ENCODE data around the gene AIFM1.

The AIFM1 gene

DNA sequence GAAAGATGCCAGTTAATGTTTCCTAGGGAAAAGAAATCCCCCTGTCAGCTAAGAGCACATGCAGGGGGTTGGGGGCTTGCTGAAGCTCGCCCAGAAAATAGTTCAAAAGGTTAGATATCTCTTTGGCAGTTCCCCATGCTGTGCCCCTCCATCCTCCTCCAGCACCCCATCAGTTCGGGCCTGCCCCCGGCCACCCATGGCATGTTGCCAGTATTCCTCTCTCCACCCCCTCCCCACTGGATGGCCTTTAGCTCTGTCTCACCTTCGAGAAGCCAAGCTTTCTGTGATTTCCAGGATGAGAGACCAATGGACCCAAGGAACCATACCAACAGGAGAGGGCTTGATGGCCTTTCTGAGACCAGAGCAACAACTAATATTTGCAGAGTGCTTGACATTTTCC, 11.3 kb upstream of the AIFM1 start (continued):
- TF ChIP-seq, protein P1, sequence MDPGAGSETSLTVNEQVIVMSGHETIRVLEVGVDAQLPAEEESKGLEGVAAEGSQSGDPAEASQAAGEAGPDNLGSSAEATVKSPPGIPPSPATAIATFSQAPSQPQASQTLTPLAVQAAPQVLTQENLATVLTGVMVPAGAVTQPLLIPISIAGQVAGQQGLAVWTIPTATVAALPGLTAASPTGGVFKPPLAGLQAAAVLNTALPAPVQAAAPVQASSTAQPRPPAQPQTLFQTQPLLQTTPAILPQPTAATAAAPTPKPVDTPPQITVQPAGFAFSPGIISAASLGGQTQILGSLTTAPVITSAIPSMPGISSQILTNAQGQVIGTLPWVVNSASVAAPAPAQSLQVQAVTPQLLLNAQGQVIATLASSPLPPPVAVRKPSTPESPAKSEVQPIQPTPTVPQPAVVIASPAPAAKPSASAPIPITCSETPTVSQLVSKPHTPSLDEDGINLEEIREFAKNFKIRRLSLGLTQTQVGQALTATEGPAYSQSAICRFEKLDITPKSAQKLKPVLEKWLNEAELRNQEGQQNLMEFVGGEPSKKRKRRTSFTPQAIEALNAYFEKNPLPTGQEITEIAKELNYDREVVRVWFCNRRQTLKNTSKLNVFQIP (CRISPR knock-in tag; IDR thresholded peaks at IDR 0.05; ENCODE audit: borderline replicate concordance, low read depth), result no peak
- TF ChIP-seq CREB5 (CRISPR knock-in tag; IDR thresholded peaks at IDR 0.05; ENCODE audit: low read depth), result no peak
- TF ChIP-seq BACH2 (CRISPR knock-in tag; IDR thresholded peaks at IDR 0.05; ENCODE audit: borderline replicate concordance), result no peak
- TF ChIP-seq ISL1 (CRISPR knock-in tag; IDR thresholded peaks at IDR 0.05), result no peak

DNA sequence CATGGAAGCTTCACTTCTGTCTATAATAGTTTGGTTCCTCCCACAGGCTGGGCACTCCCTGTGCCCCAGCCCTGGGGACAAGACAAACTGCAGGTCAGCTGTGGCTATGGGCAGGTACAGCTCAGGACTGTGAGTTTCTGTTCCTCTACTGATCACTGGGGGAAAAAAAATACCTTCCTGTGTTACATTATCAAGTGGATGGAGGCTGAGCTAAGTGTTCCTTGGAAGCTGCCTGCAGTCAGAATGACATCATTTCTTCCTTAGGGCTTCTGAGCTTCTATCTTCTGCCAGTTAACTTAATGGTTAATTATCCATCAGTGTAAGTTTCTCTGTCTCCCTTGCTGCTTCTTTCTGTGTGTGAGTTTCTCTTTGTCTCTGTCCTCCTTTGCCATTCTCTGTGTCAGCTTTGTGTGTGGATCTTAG, 10.7 kb upstream of the AIFM1 start:
- TF ChIP-seq ZNF8 (CRISPR knock-in tag; IDR thresholded peaks at IDR 0.05) (no peak), ISL1 (CRISPR knock-in tag; IDR thresholded peaks at IDR 0.05) (no peak), ESRRG (CRISPR knock-in tag; IDR thresholded peaks at IDR 0.05) (no peak)
- TF ChIP-seq, protein P2, sequence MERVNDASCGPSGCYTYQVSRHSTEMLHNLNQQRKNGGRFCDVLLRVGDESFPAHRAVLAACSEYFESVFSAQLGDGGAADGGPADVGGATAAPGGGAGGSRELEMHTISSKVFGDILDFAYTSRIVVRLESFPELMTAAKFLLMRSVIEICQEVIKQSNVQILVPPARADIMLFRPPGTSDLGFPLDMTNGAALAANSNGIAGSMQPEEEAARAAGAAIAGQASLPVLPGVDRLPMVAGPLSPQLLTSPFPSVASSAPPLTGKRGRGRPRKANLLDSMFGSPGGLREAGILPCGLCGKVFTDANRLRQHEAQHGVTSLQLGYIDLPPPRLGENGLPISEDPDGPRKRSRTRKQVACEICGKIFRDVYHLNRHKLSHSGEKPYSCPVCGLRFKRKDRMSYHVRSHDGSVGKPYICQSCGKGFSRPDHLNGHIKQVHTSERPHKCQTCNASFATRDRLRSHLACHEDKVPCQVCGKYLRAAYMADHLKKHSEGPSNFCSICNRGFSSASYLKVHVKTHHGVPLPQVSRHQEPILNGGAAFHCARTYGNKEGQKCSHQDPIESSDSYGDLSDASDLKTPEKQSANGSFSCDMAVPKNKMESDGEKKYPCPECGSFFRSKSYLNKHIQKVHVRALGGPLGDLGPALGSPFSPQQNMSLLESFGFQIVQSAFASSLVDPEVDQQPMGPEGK (CRISPR knock-in tag; IDR thresholded peaks at IDR 0.05; ENCODE audit: borderline replicate concordance), result no peak
- no peak for ATAC-seq

GRCh38 chrX:130174937-130175336, 9.3 kb upstream of the AIFM1 start:
- TF ChIP-seq ZC3H10 (CRISPR knock-in tag; IDR thresholded peaks at IDR 0.05) (no peak), ARNTL (CRISPR knock-in tag; IDR thresholded peaks at IDR 0.05; ENCODE audit: borderline replicate concordance, low read depth) (no peak), TOX (CRISPR knock-in tag; IDR thresholded peaks at IDR 0.05; ENCODE audit: borderline replicate concordance) (no peak), TCF4 (CRISPR knock-in tag; IDR thresholded peaks at IDR 0.05; ENCODE audit: borderline replicate concordance) (no peak)

DNA sequence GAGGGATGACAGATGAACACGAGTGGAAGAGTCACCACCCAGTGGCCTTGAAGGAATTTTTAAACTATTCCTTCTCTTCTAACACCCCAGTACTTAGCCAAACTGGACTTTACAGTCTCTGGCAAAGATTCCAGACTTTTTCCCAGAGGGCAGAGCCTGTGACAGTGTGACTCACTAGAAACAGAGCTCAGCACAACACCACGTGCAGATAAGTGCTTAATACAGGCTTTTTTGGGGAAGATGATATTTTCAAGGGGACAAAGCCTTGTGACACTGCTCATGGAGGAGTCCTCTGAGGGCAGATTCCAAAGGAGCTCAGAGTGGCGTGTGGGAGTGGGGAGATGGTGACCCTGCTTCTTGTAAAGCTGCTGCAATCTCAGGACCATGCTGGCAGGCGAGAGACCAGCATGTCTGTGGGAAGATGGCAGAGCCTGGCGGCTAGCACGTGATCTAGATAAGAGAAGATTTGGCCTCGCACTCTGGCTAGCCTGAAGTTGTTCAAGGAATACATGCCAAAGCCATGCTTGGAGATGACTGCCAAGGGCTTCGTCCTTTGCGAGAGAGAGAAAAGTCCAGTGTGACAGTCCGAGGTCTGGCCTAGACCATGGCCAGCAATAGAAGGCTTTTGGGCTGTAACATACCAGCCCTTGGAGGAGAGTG, 8.5 kb upstream of the AIFM1 start:
- TF ChIP-seq ZNF565 (CRISPR knock-in tag; conservative IDR thresholded peaks at IDR 0.05; ENCODE audit: low read depth), result no peak
- TF ChIP-seq ARNTL (CRISPR knock-in tag; IDR thresholded peaks at IDR 0.05; ENCODE audit: borderline replicate concordance, low read depth), result no peak
- TF ChIP-seq, protein P2 (CRISPR knock-in tag; IDR thresholded peaks at IDR 0.05; ENCODE audit: borderline replicate concordance), result no peak
- no peak for TF ChIP-seq ESRRG (CRISPR knock-in tag; IDR thresholded peaks at IDR 0.05)
- TF ChIP-seq ZNF8 (CRISPR knock-in tag; IDR thresholded peaks at IDR 0.05), result no peak
- TF ChIP-seq PPARA (CRISPR knock-in tag; IDR thresholded peaks at IDR 0.05; ENCODE audit: borderline replicate concordance), result no peak
- TF ChIP-seq OSR1 (CRISPR knock-in tag; IDR thresholded peaks at IDR 0.05), result no peak
- no peak for TF ChIP-seq ZFP30 (CRISPR knock-in tag; IDR thresholded peaks at IDR 0.05)
- TF ChIP-seq ZC3H10 (CRISPR knock-in tag; IDR thresholded peaks at IDR 0.05), result no peak
- TF ChIP-seq, protein P1 (CRISPR knock-in tag; IDR thresholded peaks at IDR 0.05; ENCODE audit: borderline replicate concordance, low read depth), result no peak
- TF ChIP-seq GLIS3 (CRISPR knock-in tag; IDR thresholded peaks at IDR 0.05), result no peak
- TF ChIP-seq CSRNP3 (CRISPR knock-in tag; IDR thresholded peaks at IDR 0.05), result no peak
- no peak for TF ChIP-seq CSDC2 (CRISPR knock-in tag; IDR thresholded peaks at IDR 0.05)
- peak; percentile 27 for ATAC-seq

More at GRCh38 chrX:130174937-130175336, 9.3 kb upstream of the AIFM1 start:
- ATAC-seq, result no peak
